ENCODE measurements around the gene EFNA2. TPM values are rescaled to one million over a fixed set of nuclear protein-coding genes. Genes with fewer than 3 reads are reported as not detected.
A peak's percentile ranks its signal among the peaks of the same experiment; 100 is the strongest.
"Not testable (repeated sequence)": the region's sequence is repeated elsewhere in the genome, so short reads cannot be mapped to it uniquely, and the experiment has no call there.

Gene EFNA2
- total and polyA plus RNA-seq, 4 donors: 2.1 to 18.7 (median 10.8) TPM

DNA sequence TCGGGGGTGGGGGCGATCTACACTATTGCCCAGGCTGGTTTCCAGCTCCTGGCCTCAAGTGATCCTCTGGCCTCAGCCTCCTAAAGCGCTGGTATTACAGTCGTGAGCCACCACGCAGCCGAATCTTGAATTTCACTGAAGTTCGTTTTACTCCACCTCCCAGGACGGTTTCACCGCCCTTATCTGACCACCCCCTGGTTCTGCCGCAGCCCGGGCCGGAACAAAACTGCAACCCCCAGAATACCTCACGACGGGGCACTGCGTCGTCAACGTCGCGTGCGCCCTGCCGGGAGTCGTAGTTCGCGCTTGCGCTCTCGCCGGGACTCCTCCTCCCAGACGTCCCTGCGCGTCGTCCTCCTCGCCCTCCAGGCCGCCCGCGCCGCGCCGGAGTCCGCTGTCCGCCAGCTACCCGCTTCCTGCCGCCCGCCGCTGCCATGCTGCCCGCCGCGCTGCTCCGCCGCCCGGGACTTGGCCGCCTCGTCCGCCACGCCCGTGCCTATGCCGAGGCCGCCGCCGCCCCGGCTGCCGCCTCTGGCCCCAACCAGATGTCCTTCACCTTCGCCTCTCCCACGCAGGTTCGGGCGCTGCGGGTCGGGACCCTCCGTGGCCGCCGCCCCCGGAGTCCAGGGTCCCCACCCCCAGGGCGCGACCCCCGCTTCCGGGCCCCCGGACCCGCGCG lies 44.1 kb upstream of the EFNA2 start, which contains the start of gene ATP5F1D:
Gene ATP5F1D (plus strand): TSS at position 335 of the 679 bp plus-strand sequence. CDS start 100 bp downstream, at position 435.
- Histone ChIP-seq H3K27ac (ENCODE audit: low read depth, low read length) (peak within 1 kb of the TSS; percentile 67), H3K4me3 (ENCODE audit: low read depth, low read length) (peak within 1 kb of the TSS; percentile 60), H3K4me1 (ENCODE audit: control insufficient read depth, insufficient read depth, low read length) (peaks cover 83% of the 10 kb centered on the region), H3K9me3 (ENCODE audit: control insufficient read depth, insufficient read depth, low read length) (no peaks in the 10 kb centered on the region), H3K27me3 (ENCODE audit: control insufficient read depth, insufficient read depth, low read length) (no peaks in the 10 kb centered on the region), H3K36me3 (ENCODE audit: control insufficient read depth, insufficient read depth, low read length) (peaks cover 35% of the 10 kb centered on the region)
- under 1% methylated on average over 79 of the region's 79 CpGs for WGBS (ENCODE audit: insufficient coverage)
- peak in 4 of 6 donors; percentile 85 to 98 (median 93) for DNase-seq (ENCODE audit: low read depth in 4 of 6, low spot score in 6 of 6)

DNA sequence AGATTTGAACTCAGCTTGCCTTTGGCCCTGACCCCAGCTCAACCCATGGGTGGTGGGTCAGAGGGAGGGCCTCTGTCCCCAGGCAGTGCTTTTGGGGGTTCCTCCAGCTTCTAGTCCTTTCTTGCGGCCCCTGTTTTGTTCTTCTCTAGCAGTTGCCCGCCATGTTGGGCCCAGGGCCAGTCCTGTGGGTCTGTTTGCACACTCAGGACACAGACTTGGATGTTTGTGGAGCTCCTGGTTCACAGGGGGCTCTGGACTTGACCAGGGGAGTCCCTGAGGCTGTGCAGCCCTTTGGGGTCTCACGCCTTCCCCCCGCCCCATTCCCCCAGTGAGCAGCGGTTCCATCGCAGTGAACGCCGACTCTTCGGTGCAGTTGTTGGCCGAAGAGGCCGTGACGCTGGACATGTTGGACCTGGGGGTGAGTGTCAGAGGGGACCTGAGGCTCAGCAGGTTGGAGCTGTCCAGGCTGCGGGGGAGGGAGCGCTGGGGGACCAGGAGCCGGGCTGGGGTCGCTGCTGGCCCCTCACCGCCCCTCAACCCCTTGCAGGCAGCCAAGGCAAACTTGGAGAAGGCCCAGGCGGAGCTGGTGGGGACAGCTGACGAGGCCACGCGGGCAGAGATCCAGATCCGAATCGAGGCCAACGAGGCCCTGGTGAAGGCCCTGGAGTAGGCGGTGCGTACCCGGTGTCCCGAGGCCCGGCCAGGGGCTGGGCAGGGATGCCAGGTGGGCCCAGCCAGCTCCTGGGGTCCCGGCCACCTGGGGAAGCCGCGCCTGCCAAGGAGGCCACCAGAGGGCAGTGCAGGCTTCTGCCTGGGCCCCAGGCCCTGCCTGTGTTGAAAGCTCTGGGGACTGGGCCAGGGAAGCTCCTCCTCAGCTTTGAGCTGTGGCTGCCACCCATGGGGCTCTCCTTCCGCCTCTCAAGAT lies 41.6 kb upstream of the EFNA2 start:
- Histone ChIP-seq H3K9me3 (ENCODE audit: control insufficient read depth, insufficient read depth, low read length) (no peaks in the 10 kb centered on the region), H3K27me3 (ENCODE audit: control insufficient read depth, insufficient read depth, low read length) (no peaks in the 10 kb centered on the region), H3K27ac (ENCODE audit: low read depth, low read length) (peak overlapping the region; percentile 84), H3K36me3 (ENCODE audit: control insufficient read depth, insufficient read depth, low read length) (peaks cover 37% of the 10 kb centered on the region), H3K4me1 (ENCODE audit: control insufficient read depth, insufficient read depth, low read length) (peaks cover 83% of the 10 kb centered on the region), H3K4me3 (ENCODE audit: low read depth, low read length) (peak overlapping the region; percentile 2)
- peak in 2 of 6 donors; percentile 87 to 92 for DNase-seq (ENCODE audit: low read depth in 4 of 6, low spot score in 6 of 6)
- 39% methylated on average over 32 of the region's 33 CpGs for WGBS (ENCODE audit: insufficient coverage)

DNA sequence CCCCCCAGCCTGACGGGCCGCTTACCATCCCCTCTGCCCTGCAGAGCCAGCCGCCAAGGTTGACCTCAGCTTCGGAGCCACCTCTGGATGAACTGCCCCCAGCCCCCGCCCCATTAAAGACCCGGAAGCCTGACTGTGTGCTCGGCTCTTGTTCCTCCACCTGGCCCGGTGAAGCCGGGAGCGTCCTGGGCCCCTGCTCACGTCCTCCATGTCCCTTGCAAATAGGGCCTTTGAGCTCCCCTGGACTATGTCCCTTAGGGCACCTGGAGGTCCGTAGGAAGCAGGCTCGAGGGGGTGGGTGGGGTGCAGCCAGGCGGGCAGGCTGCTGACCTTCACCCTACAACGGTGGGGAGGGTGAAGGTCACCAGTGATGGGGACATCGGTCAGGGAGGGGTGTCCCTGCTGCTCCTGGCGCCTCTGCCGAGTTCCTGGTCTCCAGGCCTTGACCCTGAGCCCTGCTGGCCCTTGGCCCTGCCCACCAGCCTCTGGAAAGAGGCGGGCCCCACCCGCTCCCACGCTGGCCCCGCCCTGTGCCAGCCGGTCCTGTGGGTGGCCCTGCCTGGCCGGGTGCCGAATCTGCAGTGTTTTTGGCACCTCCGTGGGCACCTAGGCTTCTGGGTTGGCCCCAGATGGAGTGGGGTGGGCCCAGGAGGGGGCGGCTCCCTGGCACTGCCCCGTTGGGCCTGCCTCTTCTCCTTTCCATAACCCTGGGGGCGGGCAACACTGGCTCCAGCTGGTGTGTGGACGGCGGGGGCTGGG lies 40.8 kb upstream of the EFNA2 start:
- no peaks in the 10 kb centered on the region for H3K27me3 ChIP-seq (ENCODE audit: control insufficient read depth, insufficient read depth, low read length)
- H3K4me3 ChIP-seq (ENCODE audit: low read depth, low read length): no peak overlapping the region
- 48% methylated on average over 19 of the region's 31 CpGs for WGBS (ENCODE audit: insufficient coverage)
- no peaks in the 10 kb centered on the region for H3K9me3 ChIP-seq (ENCODE audit: control insufficient read depth, insufficient read depth, low read length)
- no peak for DNase-seq (ENCODE audit: low read depth in 4 of 6, low spot score in 6 of 6)
- H3K27ac ChIP-seq (ENCODE audit: low read depth, low read length): peak overlapping the region; percentile 84
- H3K4me1 ChIP-seq (ENCODE audit: control insufficient read depth, insufficient read depth, low read length): peaks cover 75% of the 10 kb centered on the region
- H3K36me3 ChIP-seq (ENCODE audit: control insufficient read depth, insufficient read depth, low read length): peaks cover 38% of the 10 kb centered on the region

DNA sequence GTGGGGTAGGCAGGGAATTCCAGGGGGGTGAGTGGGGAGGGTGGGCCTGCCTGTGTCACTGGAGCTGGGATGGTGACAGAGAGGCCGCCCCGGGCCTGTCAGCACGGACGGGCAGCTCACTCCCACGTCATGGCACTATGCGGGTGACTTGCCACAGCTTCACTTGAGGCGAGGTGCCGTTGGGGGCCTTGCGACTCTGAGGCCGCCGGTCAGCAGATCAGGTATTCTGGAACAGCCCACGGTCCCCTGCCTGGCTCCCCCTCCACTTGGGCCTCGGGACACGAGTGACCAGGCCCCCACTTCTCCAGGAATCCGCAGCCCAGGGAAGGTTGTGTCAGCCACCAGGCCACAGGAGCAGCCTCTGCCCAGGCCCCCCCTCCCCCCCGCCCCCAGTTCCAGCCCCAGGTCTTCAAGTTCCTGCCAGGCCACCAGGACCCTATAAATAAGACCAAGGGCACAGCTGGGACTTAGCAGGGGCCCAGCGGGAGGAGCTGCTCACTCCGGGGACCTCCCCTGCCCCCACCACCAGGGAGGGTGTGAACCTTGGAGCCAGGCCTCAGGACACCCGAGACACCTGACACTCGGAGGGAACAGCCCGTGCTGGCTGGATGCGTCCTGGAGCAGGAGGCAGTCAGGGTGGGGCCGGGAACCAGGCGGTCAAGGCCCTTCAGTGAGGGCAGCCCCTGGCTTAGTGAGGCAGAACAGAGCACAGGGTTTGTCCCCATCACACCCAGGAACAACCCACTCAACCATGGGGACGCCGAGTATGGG lies 40.0 kb upstream of the EFNA2 start:
- no peaks in the 10 kb centered on the region for H3K27me3 ChIP-seq (ENCODE audit: control insufficient read depth, insufficient read depth, low read length)
- no peak overlapping the region for H3K4me3 ChIP-seq (ENCODE audit: low read depth, low read length)
- WGBS (ENCODE audit: insufficient coverage): 80% methylated on average over 22 of the region's 26 CpGs
- H3K4me1 ChIP-seq (ENCODE audit: control insufficient read depth, insufficient read depth, low read length): peaks cover 69% of the 10 kb centered on the region
- H3K36me3 ChIP-seq (ENCODE audit: control insufficient read depth, insufficient read depth, low read length): peaks cover 42% of the 10 kb centered on the region
- no peak for DNase-seq (ENCODE audit: low read depth in 4 of 6, low spot score in 6 of 6)
- no peaks in the 10 kb centered on the region for H3K9me3 ChIP-seq (ENCODE audit: control insufficient read depth, insufficient read depth, low read length)
- peak overlapping the region; percentile 84 for H3K27ac ChIP-seq (ENCODE audit: low read depth, low read length)

DNA sequence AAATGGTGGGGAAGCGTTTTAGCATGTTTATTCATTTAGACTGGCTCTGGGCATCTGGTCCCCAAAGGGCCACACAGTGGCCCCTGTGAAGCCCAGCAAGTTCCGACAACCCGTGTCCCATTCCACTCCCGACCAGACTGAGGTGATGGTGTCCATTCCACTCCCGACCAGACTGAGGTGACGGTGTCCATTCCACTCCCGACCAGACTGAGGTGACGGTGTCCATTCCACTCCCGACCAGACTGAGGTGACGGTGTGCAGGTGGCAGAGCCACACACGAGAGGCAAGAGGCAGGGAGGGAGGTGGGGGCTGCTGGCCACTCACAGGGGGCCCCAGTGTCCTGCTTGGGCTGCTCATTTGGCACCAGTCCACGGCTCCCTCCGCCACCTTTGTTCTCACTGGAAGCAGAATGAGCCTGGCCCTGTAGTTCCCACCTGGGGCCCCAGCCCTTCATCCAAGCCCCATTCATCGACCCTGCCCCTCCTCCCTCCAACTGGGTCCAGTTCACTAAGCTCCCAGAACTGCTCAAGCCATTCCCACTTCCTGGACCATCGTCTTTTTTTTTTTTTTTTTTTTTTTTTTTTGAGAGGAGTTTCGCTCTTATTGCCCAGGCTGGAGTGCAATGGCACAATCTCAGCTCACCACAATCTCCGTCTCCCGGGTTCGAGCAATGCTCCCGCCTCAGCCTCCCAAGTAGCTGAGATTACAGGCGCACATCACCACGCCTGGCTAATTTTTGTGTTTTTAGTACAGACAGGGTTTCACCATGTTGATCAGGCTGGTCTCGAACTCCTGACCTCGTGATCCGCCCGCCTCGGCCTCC lies 39.2 kb upstream of the EFNA2 start:
- peak in 1 of 6 donors; percentile 43 for DNase-seq (ENCODE audit: low read depth in 4 of 6, low spot score in 6 of 6)
- Histone ChIP-seq H3K27ac (ENCODE audit: low read depth, low read length) (peak overlapping the region; percentile 15), H3K36me3 (ENCODE audit: control insufficient read depth, insufficient read depth, low read length) (peaks cover 48% of the 10 kb centered on the region), H3K4me1 (ENCODE audit: control insufficient read depth, insufficient read depth, low read length) (peaks cover 66% of the 10 kb centered on the region)
- H3K4me3 ChIP-seq (ENCODE audit: low read depth, low read length); H3K9me3 ChIP-seq (ENCODE audit: control insufficient read depth, insufficient read depth, low read length); H3K27me3 ChIP-seq (ENCODE audit: control insufficient read depth, insufficient read depth, low read length): not testable (repeated sequence)
- 60% methylated on average over 15 of the region's 27 CpGs for WGBS (ENCODE audit: insufficient coverage)

DNA sequence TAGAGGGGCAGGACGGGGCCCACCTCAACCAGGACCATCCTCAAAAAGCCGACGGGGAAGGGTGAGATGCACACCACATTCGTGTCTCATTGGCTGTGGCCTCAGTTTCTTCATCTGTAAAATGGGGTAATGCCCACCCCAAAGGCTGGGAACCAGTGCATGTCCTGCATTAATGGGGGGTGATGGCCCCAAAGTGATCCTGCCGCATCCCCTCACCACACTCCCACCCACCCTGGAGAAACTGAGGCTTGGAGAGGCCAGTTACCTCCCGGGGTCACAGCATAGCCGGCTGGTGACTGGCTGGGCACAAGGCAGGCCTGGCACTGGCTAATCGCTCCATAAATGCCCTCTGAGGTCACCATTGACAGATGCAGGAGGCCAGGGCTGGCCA lies 37.9 kb upstream of the EFNA2 start:
- H3K9me3 ChIP-seq (ENCODE audit: control insufficient read depth, insufficient read depth, low read length): no peaks in the 10 kb centered on the region
- H3K4me3 ChIP-seq (ENCODE audit: low read depth, low read length): peak overlapping the region; percentile 75
- H3K27ac ChIP-seq (ENCODE audit: low read depth, low read length): peak overlapping the region; percentile 95
- H3K4me1 ChIP-seq (ENCODE audit: control insufficient read depth, insufficient read depth, low read length): peaks cover 69% of the 10 kb centered on the region
- 82% methylated on average over 6 of the region's 8 CpGs for WGBS (ENCODE audit: insufficient coverage)
- DNase-seq (ENCODE audit: low read depth in 4 of 6, low spot score in 6 of 6): no peak
- H3K27me3 ChIP-seq (ENCODE audit: control insufficient read depth, insufficient read depth, low read length): no peaks in the 10 kb centered on the region
- peaks cover 57% of the 10 kb centered on the region for H3K36me3 ChIP-seq (ENCODE audit: control insufficient read depth, insufficient read depth, low read length)

DNA sequence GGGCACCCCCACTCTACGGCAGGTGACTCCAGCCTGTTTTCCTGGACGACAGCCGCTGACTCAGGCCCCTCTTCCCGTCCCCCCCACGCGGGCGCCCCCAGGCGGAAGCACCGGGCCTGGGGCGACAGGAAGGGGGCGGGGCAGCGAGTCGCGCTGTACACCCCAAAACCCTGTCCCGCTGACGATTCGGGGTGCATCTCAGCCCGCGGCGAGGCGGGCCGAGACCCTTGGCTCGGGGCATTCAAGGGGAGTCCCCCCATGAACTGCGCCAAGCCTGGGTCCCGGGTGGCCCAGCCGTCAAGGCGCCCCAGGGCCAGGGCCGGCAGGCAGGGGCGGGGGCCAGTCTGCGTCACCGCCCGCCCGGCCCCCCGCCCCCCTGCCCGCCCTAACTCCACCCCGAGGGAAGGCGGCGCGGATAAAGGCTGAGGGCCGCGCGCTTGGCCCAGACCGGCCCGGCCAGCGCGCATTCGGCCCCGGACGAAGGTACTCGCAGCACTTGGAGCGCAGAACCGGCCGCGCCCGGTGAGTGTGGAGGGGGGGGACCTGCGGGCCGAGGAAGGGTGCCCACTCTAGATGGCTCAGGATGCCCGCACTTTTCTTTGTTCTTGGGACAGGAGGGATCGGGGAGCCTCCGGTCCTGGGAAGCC lies 37.4 kb upstream of the EFNA2 start, which contains the start of gene MIDN:
Gene MIDN (plus strand): TSS at position 445 of the 647 bp plus-strand sequence. CDS start 1,714 bp downstream, outside the sequence.
- DNase-seq (ENCODE audit: low read depth in 4 of 6, low spot score in 6 of 6): peak in 2 of 6 donors; percentile 79 to 90
- peak within 1 kb of the TSS; percentile 95 for H3K27ac ChIP-seq (ENCODE audit: low read depth, low read length)
- peak within 1 kb of the TSS; percentile 75 for H3K4me3 ChIP-seq (ENCODE audit: low read depth, low read length)
- H3K27me3 ChIP-seq (ENCODE audit: control insufficient read depth, insufficient read depth, low read length): no peaks in the 10 kb centered on the region
- H3K36me3 ChIP-seq (ENCODE audit: control insufficient read depth, insufficient read depth, low read length): peaks cover 62% of the 10 kb centered on the region
- peaks cover 69% of the 10 kb centered on the region for H3K4me1 ChIP-seq (ENCODE audit: control insufficient read depth, insufficient read depth, low read length)
- WGBS (ENCODE audit: insufficient coverage): 5% methylated on average over 52 of the region's 60 CpGs
- no peaks in the 10 kb centered on the region for H3K9me3 ChIP-seq (ENCODE audit: control insufficient read depth, insufficient read depth, low read length)

DNA sequence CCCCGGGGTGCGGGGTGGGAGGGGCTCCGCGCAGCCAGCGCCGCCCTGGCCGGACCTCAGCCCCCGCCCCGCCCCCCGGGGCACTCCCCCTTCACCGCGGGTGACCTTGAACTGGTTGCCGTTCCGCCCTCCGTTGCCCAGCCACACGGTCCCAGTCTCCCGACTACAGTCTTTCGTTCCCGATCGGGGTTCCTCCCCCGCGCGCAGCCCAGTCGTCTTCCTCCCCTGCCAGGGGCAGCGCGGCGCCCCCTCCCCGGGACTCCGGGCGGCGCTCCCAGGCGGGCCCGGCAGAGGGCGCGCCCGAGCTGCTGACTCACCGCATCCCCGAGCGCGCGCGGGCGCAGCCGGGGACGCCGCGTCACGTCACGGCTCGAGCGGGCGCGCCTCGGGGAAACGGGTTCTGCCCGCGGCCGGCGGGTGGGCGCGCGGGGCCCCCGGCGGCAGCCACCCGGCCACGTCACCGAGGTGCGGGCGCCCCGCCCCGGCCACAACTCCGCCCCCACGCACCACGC lies 36.8 kb upstream of the EFNA2 start:
- no peaks in the 10 kb centered on the region for H3K9me3 ChIP-seq (ENCODE audit: control insufficient read depth, insufficient read depth, low read length)
- H3K27me3 ChIP-seq (ENCODE audit: control insufficient read depth, insufficient read depth, low read length): no peaks in the 10 kb centered on the region
- WGBS (ENCODE audit: insufficient coverage): under 1% methylated on average over 69 of the region's 74 CpGs
- peak in 4 of 6 donors; percentile 75 to 95 (median 87) for DNase-seq (ENCODE audit: low read depth in 4 of 6, low spot score in 6 of 6)
- H3K36me3 ChIP-seq (ENCODE audit: control insufficient read depth, insufficient read depth, low read length): peaks cover 63% of the 10 kb centered on the region
- peak overlapping the region; percentile 95 for H3K27ac ChIP-seq (ENCODE audit: low read depth, low read length)
- H3K4me1 ChIP-seq (ENCODE audit: control insufficient read depth, insufficient read depth, low read length): peaks cover 69% of the 10 kb centered on the region
- H3K4me3 ChIP-seq (ENCODE audit: low read depth, low read length): peak overlapping the region; percentile 75

Data from spinal cord (tissue), 10 donors.